ENCODE measurements around the gene DDX10. TPM values are rescaled to one million over a fixed set of nuclear protein-coding genes. Genes with fewer than 3 reads are reported as not detected.
A peak's percentile ranks its signal among the peaks of the same experiment; 100 is the strongest.

Gene DDX10
- total and polyA plus RNA-seq, 3 experiments from 2014 or later, result 17.5 to 51.6 (median 49.8) TPM

DNA sequence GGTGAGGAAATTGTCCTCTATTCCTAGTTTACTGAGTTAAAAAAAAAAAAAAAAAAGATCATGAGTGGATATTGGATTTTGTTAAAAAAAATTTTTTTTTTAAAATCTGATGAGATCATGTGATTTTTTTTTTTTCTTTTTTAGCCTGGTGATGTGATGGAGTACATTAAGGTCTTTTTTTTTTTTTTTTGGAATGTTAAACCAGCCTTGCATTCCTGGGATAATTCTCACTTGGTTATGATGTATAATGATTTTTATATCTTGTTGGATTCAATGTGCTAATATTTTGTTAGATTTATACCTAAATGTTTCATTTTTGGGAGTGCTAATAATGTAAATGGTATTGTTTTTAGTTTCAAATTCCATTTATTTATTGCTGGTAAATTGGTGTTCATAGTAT lies 43.3 kb downstream of the DDX10 start:
- Mint-ChIP-seq H3K27ac (no peak overlapping the region), H3K4me1 (peaks cover 8 to 30% (median 12%) of the 10 kb centered on the region in 3 donors), H3K27me3 (no peaks in the 10 kb centered on the region), H3K9me3 (peaks cover 6 to 33% (median 14%) of the 10 kb centered on the region in 5 donors), H3K36me3 (peaks cover 54 to 83% (median 78%) of the 10 kb centered on the region in 3 donors), H3K4me3 (no peak overlapping the region)
- no peak for DNase-seq
- Histone ChIP-seq H3K4me3 (ENCODE audit: low read length) (no peak overlapping the region), H3K9me3 (ENCODE audit: low read length) (no peaks in the 10 kb centered on the region), H3K27me3 (ENCODE audit: insufficient read depth, low read length, poor library complexity, severe bottlenecking) (no peaks in the 10 kb centered on the region), H3K36me3 (ENCODE audit: insufficient read depth, low read length) (peaks cover 13% of the 10 kb centered on the region), H3K27ac (ENCODE audit: low read depth, low read length) (no peak overlapping the region), H3K4me1 (ENCODE audit: insufficient read depth, low read length) (no peaks in the 10 kb centered on the region)
- ChIA-PET CTCF (no interaction called here), POLR2A (no interaction called here)

DNA sequence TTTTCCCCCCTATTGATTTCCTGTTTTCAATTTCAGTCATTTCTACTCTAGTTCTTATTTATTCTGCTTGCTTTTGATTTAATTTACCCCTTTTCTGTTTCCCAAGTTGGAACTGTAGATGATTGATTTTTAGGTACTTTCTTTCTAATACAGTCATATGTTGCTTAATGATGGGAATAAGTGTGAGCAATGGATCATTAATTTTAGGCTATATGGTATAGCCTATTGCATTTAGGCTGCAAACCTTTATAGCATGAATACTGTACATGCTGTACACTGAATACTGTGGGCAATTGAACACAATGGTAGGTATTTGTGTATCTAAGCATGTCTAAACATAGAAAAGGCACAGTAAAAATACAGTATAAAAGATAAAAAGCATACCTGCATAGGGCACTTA lies 44.9 kb downstream of the DDX10 start:
- Mint-ChIP-seq H3K27ac (peak overlapping the region in 1 of 8 donors; percentile 34), H3K4me1 (peaks cover 8 to 36% (median 19%) of the 10 kb centered on the region in 3 donors), H3K27me3 (no peaks in the 10 kb centered on the region), H3K36me3 (peaks cover 60 to 83% (median 75%) of the 10 kb centered on the region in 3 donors), H3K9me3 (peaks cover 6 to 33% (median 14%) of the 10 kb centered on the region in 5 donors), H3K4me3 (no peak overlapping the region)
- CTCF ChIA-PET, result interaction anchor here (1.3 kb wide), 1 partner anchor 12 kb away, joined by 4 read pairs; no protein-coding TSS in a partner anchor
- no peak for DNase-seq
- no peaks in the 10 kb centered on the region for H3K9me3 ChIP-seq (ENCODE audit: low read length)
- POLR2A ChIA-PET, result no interaction called here
- no peak overlapping the region for H3K27ac ChIP-seq (ENCODE audit: low read depth, low read length)
- peaks cover 18% of the 10 kb centered on the region for H3K36me3 ChIP-seq (ENCODE audit: insufficient read depth, low read length)
- no peak overlapping the region for H3K4me3 ChIP-seq (ENCODE audit: low read length)
- H3K4me1 ChIP-seq (ENCODE audit: insufficient read depth, low read length), result no peaks in the 10 kb centered on the region
- no peaks in the 10 kb centered on the region for H3K27me3 ChIP-seq (ENCODE audit: insufficient read depth, low read length, poor library complexity, severe bottlenecking)

DNA sequence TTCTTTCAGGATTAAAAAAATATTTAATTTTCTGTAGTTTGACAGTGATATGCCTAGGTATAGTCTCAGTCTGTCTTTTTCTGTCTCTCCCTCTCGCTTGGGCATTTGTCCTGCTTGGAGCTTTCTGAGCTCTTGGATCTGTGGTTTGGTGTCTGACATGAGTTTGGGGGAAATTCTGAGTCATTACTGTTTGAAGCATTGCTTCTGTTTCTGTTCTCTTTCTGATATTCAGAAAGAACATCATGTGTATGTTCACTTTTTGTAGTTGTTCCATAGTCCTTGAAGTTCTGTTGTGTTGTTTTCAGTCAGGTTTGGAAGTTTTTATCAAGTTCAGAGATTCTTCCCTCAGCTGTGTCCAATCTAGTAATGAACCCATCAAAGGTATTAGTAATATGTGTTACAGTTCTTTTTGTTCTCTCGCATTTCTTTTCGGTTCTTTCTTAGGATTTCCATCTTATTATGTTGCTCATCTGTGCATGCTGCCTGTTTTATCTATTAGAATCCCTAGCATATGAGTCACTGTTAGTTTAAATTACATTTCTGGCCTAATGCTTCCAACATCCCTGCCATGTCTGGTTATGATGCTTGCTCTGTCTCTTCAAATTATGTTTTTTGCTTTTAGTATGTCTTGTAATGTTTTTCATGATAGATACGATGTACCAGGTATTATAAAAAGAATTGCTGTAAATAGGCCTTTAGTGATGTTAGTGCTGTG lies 48.4 kb downstream of the DDX10 start:
- H3K4me1 Mint-ChIP-seq, result peaks cover 8 to 36% (median 19%) of the 10 kb centered on the region in 3 donors
- DNase-seq, result no peak
- Histone ChIP-seq H3K27me3 (ENCODE audit: insufficient read depth, low read length, poor library complexity, severe bottlenecking) (no peaks in the 10 kb centered on the region), H3K27ac (ENCODE audit: low read depth, low read length) (no peak overlapping the region), H3K9me3 (ENCODE audit: low read length) (no peaks in the 10 kb centered on the region), H3K4me3 (ENCODE audit: low read length) (no peak overlapping the region), H3K36me3 (ENCODE audit: insufficient read depth, low read length) (peaks cover 5% of the 10 kb centered on the region), H3K4me1 (ENCODE audit: insufficient read depth, low read length) (no peaks in the 10 kb centered on the region)
- H3K36me3 Mint-ChIP-seq, result peaks cover 44 to 77% (median 47%) of the 10 kb centered on the region in 3 donors
- no peak overlapping the region for H3K4me3 Mint-ChIP-seq
- ChIA-PET POLR2A (no interaction called here), CTCF (no interaction called here)
- H3K9me3 Mint-ChIP-seq, result peaks cover 5 to 21% (median 7%) of the 10 kb centered on the region in 5 donors
- H3K27ac Mint-ChIP-seq, result peak overlapping the region in 1 of 8 donors; percentile 20
- no peaks in the 10 kb centered on the region for H3K27me3 Mint-ChIP-seq

DNA sequence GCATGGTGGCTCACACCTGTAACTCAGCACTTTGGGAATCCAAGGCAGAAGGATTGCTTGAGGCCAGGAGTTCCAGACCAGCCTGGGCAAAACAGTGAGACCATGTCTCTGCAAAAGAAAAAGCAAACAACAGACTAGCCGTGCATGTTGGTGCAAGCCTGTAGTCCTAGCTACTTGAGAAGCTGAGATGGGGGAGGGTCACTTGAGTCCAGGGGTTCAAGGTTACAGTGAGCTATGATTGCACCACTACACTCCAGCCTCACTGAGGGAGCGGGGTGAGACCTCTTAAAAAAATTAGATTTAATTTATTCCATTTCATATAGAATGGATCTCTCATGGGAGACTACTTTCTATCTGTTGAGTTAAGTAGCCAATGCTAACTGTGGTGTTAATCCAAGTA lies 50.4 kb downstream of the DDX10 start:
- Histone ChIP-seq H3K4me3 (ENCODE audit: low read length) (no peak overlapping the region), H3K27ac (ENCODE audit: low read depth, low read length) (no peak overlapping the region), H3K9me3 (ENCODE audit: low read length) (no peaks in the 10 kb centered on the region), H3K27me3 (ENCODE audit: insufficient read depth, low read length, poor library complexity, severe bottlenecking) (no peaks in the 10 kb centered on the region), H3K36me3 (ENCODE audit: insufficient read depth, low read length) (peaks cover 6% of the 10 kb centered on the region), H3K4me1 (ENCODE audit: insufficient read depth, low read length) (no peaks in the 10 kb centered on the region)
- peak overlapping the region in 1 of 8 donors; percentile 25 for H3K27ac Mint-ChIP-seq
- ChIA-PET POLR2A (interaction anchor here (0.6 kb wide), 1 partner anchor 15 kb away, joined by 3 read pairs; no protein-coding TSS in a partner anchor), CTCF (interaction anchor here (1.9 kb wide), 1 partner anchor 20 kb away, joined by 6 read pairs; no protein-coding TSS in a partner anchor)
- H3K9me3 Mint-ChIP-seq, result peaks cover 0 to 6% (median 2%) of the 10 kb centered on the region in 5 donors
- peaks cover 38 to 72% (median 39%) of the 10 kb centered on the region in 3 donors for H3K36me3 Mint-ChIP-seq
- no peak overlapping the region for H3K4me3 Mint-ChIP-seq
- peaks cover 6 to 23% (median 13%) of the 10 kb centered on the region in 3 donors for H3K4me1 Mint-ChIP-seq
- H3K27me3 Mint-ChIP-seq, result no peaks in the 10 kb centered on the region
- DNase-seq, result no peak

DNA sequence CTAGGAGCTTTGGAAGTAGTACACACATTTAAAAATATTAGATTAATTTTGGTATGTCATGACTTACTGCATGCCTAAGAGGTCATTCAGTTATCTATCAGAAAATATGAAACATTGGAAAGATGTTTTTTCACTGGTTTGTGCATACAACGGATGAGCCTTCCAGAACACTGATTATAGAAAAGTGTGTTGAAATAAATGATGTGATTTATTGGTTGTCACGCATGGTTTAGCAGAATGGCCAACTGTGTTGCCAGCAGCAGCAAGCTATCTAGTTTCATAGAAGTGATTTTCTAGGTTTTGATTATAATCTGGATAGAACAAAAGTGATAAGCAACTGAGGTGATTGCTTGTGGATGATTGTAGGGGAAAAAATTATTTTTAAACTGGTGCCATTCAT lies 53.6 kb downstream of the DDX10 start:
- peaks cover 33 to 73% (median 38%) of the 10 kb centered on the region in 3 donors for H3K36me3 Mint-ChIP-seq
- H3K27me3 Mint-ChIP-seq, result no peaks in the 10 kb centered on the region
- DNase-seq, result no peak
- ChIA-PET POLR2A (no interaction called here), CTCF (interaction anchor here (0.5 kb wide), 1 partner anchor 119 kb away, joined by 4 read pairs; no protein-coding TSS in a partner anchor)
- Histone ChIP-seq H3K27me3 (ENCODE audit: insufficient read depth, low read length, poor library complexity, severe bottlenecking) (no peaks in the 10 kb centered on the region), H3K4me1 (ENCODE audit: insufficient read depth, low read length) (no peaks in the 10 kb centered on the region), H3K36me3 (ENCODE audit: insufficient read depth, low read length) (peaks cover 8% of the 10 kb centered on the region), H3K9me3 (ENCODE audit: low read length) (no peaks in the 10 kb centered on the region), H3K4me3 (ENCODE audit: low read length) (no peak overlapping the region), H3K27ac (ENCODE audit: low read depth, low read length) (no peak overlapping the region)
- no peak overlapping the region for H3K4me3 Mint-ChIP-seq
- peaks cover 0 to 4% (median 3%) of the 10 kb centered on the region in 3 donors for H3K4me1 Mint-ChIP-seq
- H3K9me3 Mint-ChIP-seq, result no peaks in the 10 kb centered on the region
- H3K27ac Mint-ChIP-seq, result peak overlapping the region in 1 of 8 donors; percentile 47

DNA sequence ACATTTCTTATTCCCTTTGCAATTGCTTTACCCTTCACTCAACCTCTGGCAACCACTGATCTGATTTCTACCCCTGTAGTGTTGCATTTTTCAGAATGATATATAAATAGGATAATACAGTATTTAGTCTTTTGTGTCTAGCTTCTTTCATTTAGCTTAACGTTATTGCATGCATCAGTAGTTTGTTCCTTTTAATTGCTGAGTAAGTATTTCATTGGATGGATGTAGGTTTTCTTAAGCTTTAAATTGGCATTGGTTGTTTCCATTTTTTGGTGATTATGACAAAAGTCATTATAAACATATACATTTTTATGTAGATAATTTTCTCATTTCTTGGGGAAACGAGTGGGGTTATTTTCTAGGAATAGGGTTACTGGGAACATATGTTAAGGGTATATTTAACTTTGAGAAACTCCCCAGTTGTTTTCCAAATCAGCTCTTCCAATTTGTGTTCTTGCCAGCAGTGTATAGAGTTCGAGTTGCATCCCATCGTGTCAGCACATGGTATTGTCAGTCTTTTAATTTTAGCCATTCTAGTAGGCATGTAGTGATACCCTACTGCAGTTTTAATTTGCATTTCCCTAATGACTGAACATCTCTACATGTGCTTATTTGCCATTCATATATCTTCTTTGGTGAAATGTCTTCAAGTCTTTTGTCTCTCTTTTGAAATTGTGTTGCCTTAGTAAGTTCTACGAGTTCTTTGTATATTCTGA lies 60.3 kb downstream of the DDX10 start:
- no peak for DNase-seq
- H3K9me3 Mint-ChIP-seq, result no peaks in the 10 kb centered on the region
- CTCF ChIA-PET, result no interaction called here
- Histone ChIP-seq H3K36me3 (ENCODE audit: insufficient read depth, low read length) (peaks cover 3% of the 10 kb centered on the region), H3K4me3 (ENCODE audit: low read length) (no peak overlapping the region), H3K27me3 (ENCODE audit: insufficient read depth, low read length, poor library complexity, severe bottlenecking) (no peaks in the 10 kb centered on the region), H3K9me3 (ENCODE audit: low read length) (no peaks in the 10 kb centered on the region), H3K27ac (ENCODE audit: low read depth, low read length) (no peak overlapping the region), H3K4me1 (ENCODE audit: insufficient read depth, low read length) (no peaks in the 10 kb centered on the region)
- H3K4me1 Mint-ChIP-seq, result peaks cover 13 to 42% (median 29%) of the 10 kb centered on the region in 3 donors
- H3K36me3 Mint-ChIP-seq, result peaks cover 32 to 51% (median 35%) of the 10 kb centered on the region in 3 donors
- POLR2A ChIA-PET, result no interaction called here
- H3K4me3 Mint-ChIP-seq, result no peak overlapping the region
- H3K27ac Mint-ChIP-seq, result no peak overlapping the region
- H3K27me3 Mint-ChIP-seq, result no peaks in the 10 kb centered on the region

DNA sequence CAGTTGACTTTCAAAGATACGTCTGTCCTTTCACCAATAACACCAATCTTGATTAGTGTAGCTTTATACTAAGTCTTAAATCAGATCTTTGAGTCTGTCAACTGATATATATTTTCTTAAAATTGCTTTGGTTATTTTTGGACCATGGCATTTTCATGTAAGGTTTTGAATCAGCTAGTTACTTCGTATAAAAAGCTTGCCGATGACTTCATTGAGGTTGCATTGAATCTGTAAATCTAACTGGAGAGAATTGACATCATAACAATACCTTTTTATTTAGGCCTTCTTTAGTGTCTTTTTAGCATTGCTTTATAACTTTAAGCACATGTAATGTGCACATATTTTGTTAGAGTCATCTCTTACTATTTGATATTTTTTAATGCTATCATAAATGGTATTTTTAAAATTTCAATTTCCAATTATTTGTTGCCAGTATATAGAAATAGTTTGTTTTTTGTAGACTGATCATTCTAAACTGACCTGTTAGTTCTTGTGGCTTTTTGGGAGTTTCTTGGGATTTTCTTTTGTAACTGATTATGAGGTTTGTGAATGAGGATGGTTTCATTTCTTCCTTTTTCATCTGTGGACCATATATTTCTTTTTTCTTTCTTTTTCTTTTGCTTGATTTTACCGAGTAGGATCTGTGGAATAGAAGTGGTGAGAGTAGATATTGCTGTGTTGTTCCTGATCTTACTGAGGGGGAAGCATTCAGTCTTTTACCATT lies 61.4 kb downstream of the DDX10 start:
- CTCF ChIA-PET, result no interaction called here
- Histone ChIP-seq H3K36me3 (ENCODE audit: insufficient read depth, low read length) (no peaks in the 10 kb centered on the region), H3K27ac (ENCODE audit: low read depth, low read length) (no peak overlapping the region), H3K4me1 (ENCODE audit: insufficient read depth, low read length) (no peaks in the 10 kb centered on the region), H3K27me3 (ENCODE audit: insufficient read depth, low read length, poor library complexity, severe bottlenecking) (no peaks in the 10 kb centered on the region), H3K9me3 (ENCODE audit: low read length) (no peaks in the 10 kb centered on the region), H3K4me3 (ENCODE audit: low read length) (no peak overlapping the region)
- Mint-ChIP-seq H3K36me3 (peaks cover 28 to 45% (median 31%) of the 10 kb centered on the region in 3 donors), H3K4me3 (peak overlapping the region in 3 of 7 donors; percentile 1 to 41 (median 32)), H3K27me3 (no peaks in the 10 kb centered on the region), H3K27ac (peak overlapping the region in 3 of 8 donors; percentile 1 to 31 (median 12)), H3K9me3 (no peaks in the 10 kb centered on the region), H3K4me1 (peaks cover 13 to 45% (median 30%) of the 10 kb centered on the region in 3 donors)
- POLR2A ChIA-PET, result no interaction called here
- DNase-seq, result no peak
